Measurements from ENCODE around the gene PKP3.
A peak's percentile ranks its signal among the peaks of the same experiment; 100 is the strongest.

Gene PKP3

GRCh38 chr11:452916-453527 is 59.0 kb downstream of the PKP3 start:
- Mint-ChIP-seq H3K4me1 (ENCODE audit: low read depth) (peaks cover 65% of the 10 kb centered on the region), H3K4me3 (peak overlapping the region; percentile 29), H3K27ac (peak overlapping the region; percentile 47), H3K9me3 (no peaks in the 10 kb centered on the region), H3K27me3 (no peaks in the 10 kb centered on the region), H3K36me3 (ENCODE audit: low read depth) (peaks cover 68% of the 10 kb centered on the region)
- no peak for DNase-seq

DNA sequence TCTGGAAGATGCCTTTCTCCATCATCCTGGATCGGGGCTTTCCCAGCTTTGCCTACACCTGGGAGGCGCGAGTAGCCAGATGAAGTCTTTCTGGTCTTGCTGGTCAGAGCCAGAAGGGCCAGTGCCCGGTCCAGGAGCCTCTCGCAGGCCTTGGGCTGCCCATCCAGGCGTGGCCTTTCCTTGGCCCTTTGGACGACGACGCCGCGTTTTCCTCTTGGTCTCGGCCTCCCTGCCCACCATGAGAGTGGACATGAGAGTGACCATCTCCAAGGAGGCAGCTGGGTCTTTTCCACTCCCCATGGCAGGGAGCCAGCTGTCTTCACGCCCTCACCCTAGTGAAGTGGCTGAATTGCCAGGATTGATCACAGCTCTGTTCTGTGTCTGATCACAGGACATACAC is 59.6 kb downstream of the PKP3 start:
- H3K4me1 Mint-ChIP-seq (ENCODE audit: low read depth): peaks cover 62% of the 10 kb centered on the region
- no peak overlapping the region for H3K27ac Mint-ChIP-seq
- no peaks in the 10 kb centered on the region for H3K9me3 Mint-ChIP-seq
- DNase-seq: no peak
- H3K4me3 Mint-ChIP-seq: no peak overlapping the region
- H3K27me3 Mint-ChIP-seq: no peaks in the 10 kb centered on the region
- H3K36me3 Mint-ChIP-seq (ENCODE audit: low read depth): peaks cover 66% of the 10 kb centered on the region

DNA sequence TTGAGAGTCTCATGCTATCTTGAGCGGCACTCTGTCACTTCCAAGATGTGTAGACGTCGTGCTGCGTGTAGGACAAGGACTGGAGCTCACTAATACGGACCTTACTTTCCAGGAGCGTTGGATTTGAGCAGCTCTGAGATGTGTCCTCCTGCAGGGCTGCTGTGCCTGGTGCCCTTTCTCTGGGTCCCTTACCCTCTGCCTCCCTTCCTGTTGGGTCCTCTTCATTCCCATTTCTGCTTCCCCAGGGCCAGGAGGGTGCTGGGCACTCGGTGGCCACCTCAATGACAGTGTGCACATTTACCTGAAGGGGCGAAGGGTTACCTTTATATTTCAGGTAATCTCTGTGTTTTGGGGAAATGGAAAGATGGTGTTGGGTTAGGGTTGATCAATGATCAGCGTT is 60.0 kb downstream of the PKP3 start:
- no peak for DNase-seq
- Mint-ChIP-seq H3K4me1 (ENCODE audit: low read depth) (peaks cover 58% of the 10 kb centered on the region), H3K4me3 (no peak overlapping the region), H3K9me3 (no peaks in the 10 kb centered on the region), H3K27me3 (no peaks in the 10 kb centered on the region), H3K36me3 (ENCODE audit: low read depth) (peaks cover 69% of the 10 kb centered on the region), H3K27ac (no peak overlapping the region)
